ENCODE data around the gene ST14. TPM values are rescaled to one million over a fixed set of nuclear protein-coding genes. Genes with fewer than 3 reads are reported as not detected.
"Not testable (repeated sequence)": the region's sequence is repeated elsewhere in the genome, so short reads cannot be mapped to it uniquely, and the experiment has no call there.

The ST14 gene
- total RNA-seq, 3 donors from 2014 or later (not counting 1 experiment from before 2014, with no cell fraction given), result 0.61 to 1.9 (median 1.0) TPM

GRCh38 chr11:130189492-130190210, 30.1 kb downstream of the ST14 start:
- no peaks in the 10 kb centered on the region for H3K9me3 ChIP-seq (ENCODE audit: control insufficient read depth, insufficient read depth, low read length)
- ATAC-seq, result no peak
- H3K4me3 ChIP-seq (ENCODE audit: low read length), result no peak overlapping the region
- H3K9me3 Mint-ChIP-seq, result no peaks in the 10 kb centered on the region
- WGBS (ENCODE audit: insufficient coverage), result 91% methylated on average over 32 of the region's 32 CpGs
- peaks cover 0 to 3% of the 10 kb centered on the region in 2 donors for H3K27me3 Mint-ChIP-seq (ENCODE audit: low read depth in 2 of 2)
- TF ChIP-seq CTCF (IDR thresholded peaks at IDR 0.05), result no peak
- H3K27me3 ChIP-seq (ENCODE audit: control insufficient read depth, insufficient read depth, low read length), result no peaks in the 10 kb centered on the region
- intact Hi-C loops (cut with micrococcal nuclease), result no loop called here
- H3K4me3 Mint-ChIP-seq, result no peak overlapping the region
- no peak overlapping the region for H3K27ac ChIP-seq (ENCODE audit: low read length)
- H3K27ac Mint-ChIP-seq, result no peak overlapping the region
- no peaks in the 10 kb centered on the region for H3K36me3 ChIP-seq (ENCODE audit: control insufficient read depth, insufficient read depth, low read length)
- H3K36me3 Mint-ChIP-seq, result no peaks in the 10 kb centered on the region
- H3K4me1 Mint-ChIP-seq, result no peaks in the 10 kb centered on the region
- DNase-seq, result no peak
- no peaks in the 10 kb centered on the region for H3K4me1 ChIP-seq (ENCODE audit: control insufficient read depth, insufficient read depth, low read length)

GRCh38 chr11:130190371-130190881, 30.8 kb downstream of the ST14 start:
- Mint-ChIP-seq H3K4me1 (no peaks in the 10 kb centered on the region), H3K36me3 (no peaks in the 10 kb centered on the region), H3K9me3 (no peaks in the 10 kb centered on the region), H3K27ac (no peak overlapping the region), H3K27me3 (ENCODE audit: low read depth in 2 of 2) (no peaks in the 10 kb centered on the region), H3K4me3 (no peak overlapping the region)
- whole genome bisulfite sequencing (ENCODE audit: insufficient coverage), result 94% methylated on average over 29 of the region's 29 CpGs
- H3K4me3 ChIP-seq (ENCODE audit: low read length), result no peak overlapping the region
- TF ChIP-seq CTCF (IDR thresholded peaks at IDR 0.05), result no peak
- no peaks in the 10 kb centered on the region for H3K36me3 ChIP-seq (ENCODE audit: control insufficient read depth, insufficient read depth, low read length)
- no peaks in the 10 kb centered on the region for H3K27me3 ChIP-seq (ENCODE audit: control insufficient read depth, insufficient read depth, low read length)
- no peak for ATAC-seq
- no peak overlapping the region for H3K27ac ChIP-seq (ENCODE audit: low read length)
- no peak for DNase-seq
- no peaks in the 10 kb centered on the region for H3K4me1 ChIP-seq (ENCODE audit: control insufficient read depth, insufficient read depth, low read length)
- intact Hi-C loops (cut with micrococcal nuclease), result no loop called here
- no peaks in the 10 kb centered on the region for H3K9me3 ChIP-seq (ENCODE audit: control insufficient read depth, insufficient read depth, low read length)

GRCh38 chr11:130191896-130192295, 32.3 kb downstream of the ST14 start:
- no peak for TF ChIP-seq CTCF (IDR thresholded peaks at IDR 0.05)
- ATAC-seq (no peak), DNase-seq (no peak)
- Mint-ChIP-seq H3K9me3 (no peaks in the 10 kb centered on the region), H3K4me1 (no peaks in the 10 kb centered on the region), H3K36me3 (no peaks in the 10 kb centered on the region), H3K27ac (no peak overlapping the region), H3K27me3 (ENCODE audit: low read depth in 2 of 2) (no peaks in the 10 kb centered on the region), H3K4me3 (no peak overlapping the region)
- 85% methylated on average over 14 of the region's 14 CpGs for WGBS (ENCODE audit: insufficient coverage)
- Histone ChIP-seq H3K9me3 (ENCODE audit: control insufficient read depth, insufficient read depth, low read length) (no peaks in the 10 kb centered on the region), H3K27me3 (ENCODE audit: control insufficient read depth, insufficient read depth, low read length) (no peaks in the 10 kb centered on the region), H3K4me3 (ENCODE audit: low read length) (no peak overlapping the region), H3K27ac (ENCODE audit: low read length) (no peak overlapping the region), H3K36me3 (ENCODE audit: control insufficient read depth, insufficient read depth, low read length) (no peaks in the 10 kb centered on the region), H3K4me1 (ENCODE audit: control insufficient read depth, insufficient read depth, low read length) (no peaks in the 10 kb centered on the region)
- intact Hi-C loops (cut with micrococcal nuclease), result no loop called here

- Mint-ChIP-seq H3K27me3 (ENCODE audit: low read depth in 2 of 2) (no peaks in the 10 kb centered on the region), H3K4me1 (no peaks in the 10 kb centered on the region), H3K4me3 (no peak overlapping the region), H3K27ac (no peak overlapping the region), H3K9me3 (no peaks in the 10 kb centered on the region), H3K36me3 (no peaks in the 10 kb centered on the region)
- H3K27me3 ChIP-seq (ENCODE audit: control insufficient read depth, insufficient read depth, low read length), result no peaks in the 10 kb centered on the region
- no peaks in the 10 kb centered on the region for H3K4me1 ChIP-seq (ENCODE audit: control insufficient read depth, insufficient read depth, low read length)
- H3K36me3 ChIP-seq (ENCODE audit: control insufficient read depth, insufficient read depth, low read length), result no peaks in the 10 kb centered on the region
- H3K9me3 ChIP-seq (ENCODE audit: control insufficient read depth, insufficient read depth, low read length), result no peaks in the 10 kb centered on the region
- DNase-seq (no peak), ATAC-seq (no peak)
- H3K4me3 ChIP-seq (ENCODE audit: low read length), result no peak overlapping the region
- WGBS (ENCODE audit: insufficient coverage), result 83% methylated on average over 4 of the region's 4 CpGs
- H3K27ac ChIP-seq (ENCODE audit: low read length), result no peak overlapping the region
- TF ChIP-seq CTCF (IDR thresholded peaks at IDR 0.05), result no peak
- intact Hi-C loops (cut with micrococcal nuclease), result no loop called here
Observed at GRCh38 chr11:130192845-130193267, 33.3 kb downstream of the ST14 start.

GRCh38 chr11:130193551-130193950, 34.0 kb downstream of the ST14 start:
- H3K4me1 ChIP-seq (ENCODE audit: control insufficient read depth, insufficient read depth, low read length); H3K9me3 Mint-ChIP-seq; H3K27me3 ChIP-seq (ENCODE audit: control insufficient read depth, insufficient read depth, low read length); H3K27ac ChIP-seq (ENCODE audit: low read length); H3K27me3 Mint-ChIP-seq (ENCODE audit: low read depth in 2 of 2); ATAC-seq; H3K27ac Mint-ChIP-seq; DNase-seq; H3K36me3 ChIP-seq (ENCODE audit: control insufficient read depth, insufficient read depth, low read length); intact Hi-C loops (cut with micrococcal nuclease); H3K4me3 ChIP-seq (ENCODE audit: low read length); H3K36me3 Mint-ChIP-seq; H3K4me3 Mint-ChIP-seq; H3K9me3 ChIP-seq (ENCODE audit: control insufficient read depth, insufficient read depth, low read length); H3K4me1 Mint-ChIP-seq: not testable (repeated sequence)
- WGBS (ENCODE audit: insufficient coverage), result 95% methylated on average over 12 of the region's 14 CpGs

Measured in natural killer cell (primary cell).